K562 (cell line): ENCODE results near the gene SLC49A3. TPM values are rescaled to one million over a fixed set of nuclear protein-coding genes. Genes with fewer than 3 reads are reported as not detected.
A peak's percentile ranks its signal among the peaks of the same experiment; 100 is the strongest.

Experiments
- BACH1 ChIP-seq: fragments of 200-800 bp; sonication (Bioruptor generic); IDR thresholded peaks from 2 replicates; pipeline ENCODE4 v1.6.1; 2016; ENCODE audit warnings: missing genetic modification characterization, missing compliant biosample characterization
- CEBPG ChIP-seq, 3 experiments: fragments of 200-800 bp in 1 of 3; sonication (Bioruptor generic) in 1 of 3; sonication (generic) in 1 of 3; formaldehyde crosslinking in 1 of 3; IDR thresholded peaks in 2 of 3; conservative IDR thresholded peaks in 1 of 3; 2 replicates each; pipeline versions ENCODE4 v1.6.1 to v1.8.0; 2016 to 2022; ENCODE audit warnings: missing compliant biosample characterization in 2 of 3, missing genetic modification characterization in 2 of 3, mild to moderate bottlenecking in 1 of 3, missing genetic modification reagents in 1 of 3
- FOXJ3 ChIP-seq: sonication (generic); formaldehyde crosslinking; IDR thresholded peaks from 2 replicates; pipeline ENCODE4 v1.4.0; 2020; ENCODE audit warnings: mild to moderate bottlenecking, missing genetic modification reagents
- JUND ChIP-seq, 2 experiments: IDR thresholded peaks; 2 replicates in 1 of 2; 3 replicates in 1 of 2; pipeline ENCODE4 v1.6.1; 2011; ENCODE audit warnings: borderline replicate concordance in 2 of 2, low read depth in 2 of 2, low read length in 2 of 2, improper control_type of control experiment in 1 of 2, missing biosample characterization in 1 of 2, missing genetic modification characterization in 1 of 2, missing genetic modification reagents in 1 of 2
- MBD1 ChIP-seq: fragments of 250-450 bp; sonication (Bioruptor Pico); IDR thresholded peaks from 2 replicates; pipeline ENCODE4 v1.8.0; 2022; ENCODE audit warnings: inconsistent platforms
- MYC ChIP-seq, 2 experiments: fragments of 250-450 bp in 1 of 2; sonication (Bioruptor Pico) in 1 of 2; IDR thresholded peaks; 2 replicates each; pipeline versions ENCODE4 v1.5.1 to v1.6.1; 2012 to 2021; ENCODE audit warnings: low read depth in 2 of 2, borderline replicate concordance in 1 of 2, improper control_type of control experiment in 1 of 2, low read length in 1 of 2, mild to moderate bottlenecking in 1 of 2, moderate library complexity in 1 of 2
- SAP30 ChIP-seq: fragments of 200-600 bp; sonication (generic); IDR thresholded peaks from 2 replicates; pipeline ENCODE4 v1.6.1; 2012; ENCODE audit warnings: borderline replicate concordance, low read depth, mild to moderate bottlenecking, moderate library complexity, low read length, control low read depth, inconsistent platforms; ENCODE audit not compliant: insufficient read depth, poor library complexity, severe bottlenecking
- TAF15 ChIP-seq: fragments of 200-400 bp; formaldehyde crosslinking; IDR thresholded peaks from 2 replicates; pipeline ENCODE4 v1.6.1; 2017; ENCODE audit warnings: mild to moderate bottlenecking, low read depth, low read length, moderate library complexity
- TBP ChIP-seq: optimal IDR thresholded peaks from 2 replicates; pipeline ENCODE3; 2011; ENCODE audit warnings: low read depth, low read length, improper control_type of control experiment
- ZBTB33 ChIP-seq: sonication (generic); formaldehyde crosslinking; IDR thresholded peaks from 2 replicates; pipeline ENCODE4 v1.8.1; 2023; ENCODE audit warnings: mild to moderate bottlenecking, missing genetic modification reagents
- ZC3H11A ChIP-seq: IDR thresholded peaks from 2 replicates; pipeline ENCODE4 v1.6.1; 2012; ENCODE audit warnings: low read depth, low read length, improper control_type of control experiment
- ZFP91 ChIP-seq: sonication (generic); formaldehyde crosslinking; IDR thresholded peaks from 2 replicates; pipeline ENCODE4 v1.8.0; 2022; ENCODE audit warnings: mild to moderate bottlenecking, missing genetic modification reagents
- ZNF707 ChIP-seq: fragments of 250-450 bp; sonication (Bioruptor Pico); conservative IDR thresholded peaks from 2 replicates; pipeline ENCODE4 v1.8.0; 2022; ENCODE audit warnings: inconsistent platforms, mild to moderate bottlenecking, moderate library complexity
- ZSCAN29 ChIP-seq: fragments of 450-650 bp; IDR thresholded peaks from 2 replicates; pipeline ENCODE4 v1.6.1; 2017
- polyA plus RNA-seq, 8 experiments: library from polyadenylated mRNA; depleted of rRNA in 4 of 8; stranded (reverse) in 5 of 8; unstranded in 3 of 8; fragments of >200 nt; fragmentation: Nextera tagmentation in 2 of 8; fragmentation: Illumina TruSeq in 1 of 8; extraction: Ambion mirVana in 2 of 8; extraction: Trizol in 1 of 8; gene quantifications; 2 replicates each; pipeline versions ENCODE4 v1.2.1 to v1.2.3, GENCODE V29; 2011 to 2014; ENCODE audit warnings: inconsistent platforms in 1 of 8, missing spikeins in 1 of 8
- total RNA-seq, 7 experiments: library from RNA; depleted of rRNA in 6 of 7; stranded (reverse); fragments of >200 nt in 6 of 7; fragmentation: Illumina TruSeq in 2 of 7; extraction: Trizol in 2 of 7; gene quantifications; 2 replicates each; pipeline versions ENCODE4 v1.2.1 to v1.2.3, GENCODE V29; 2011 to 2021; ENCODE audit warnings: low replicate concordance in 1 of 7
- TF ChIP-seq, protein P1 (sequence below): fragments of 250-450 bp; sonication (Bioruptor Pico); IDR thresholded peaks from 2 replicates; pipeline ENCODE4 v1.5.1; 2021; ENCODE audit warnings: mild to moderate bottlenecking

Gene SLC49A3
- total and polyA plus RNA-seq, 9 of the 15 experiments (the other 6 are each of a cell fraction or from before 2014, with no cell fraction given) = 0.24 to 0.41 TPM; not detected in 7

- TF ChIP-seq, protein P1, sequence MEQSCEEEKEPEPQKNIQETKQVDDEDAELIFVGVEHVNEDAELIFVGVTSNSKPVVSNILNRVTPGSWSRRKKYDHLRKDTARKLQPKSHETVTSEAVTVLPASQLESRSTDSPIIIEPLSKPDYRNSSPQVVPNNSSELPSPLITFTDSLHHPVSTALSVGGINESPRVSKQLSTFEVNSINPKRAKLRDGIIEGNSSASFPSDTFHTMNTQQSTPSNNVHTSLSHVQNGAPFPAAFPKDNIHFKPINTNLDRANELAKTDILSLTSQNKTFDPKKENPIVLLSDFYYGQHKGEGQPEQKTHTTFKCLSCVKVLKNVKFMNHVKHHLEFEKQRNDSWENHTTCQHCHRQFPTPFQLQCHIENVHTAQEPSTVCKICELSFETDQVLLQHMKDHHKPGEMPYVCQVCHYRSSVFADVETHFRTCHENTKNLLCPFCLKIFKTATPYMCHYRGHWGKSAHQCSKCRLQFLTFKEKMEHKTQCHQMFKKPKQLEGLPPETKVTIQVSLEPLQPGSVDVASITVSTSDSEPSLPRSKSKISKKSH (CRISPR knock-in tag) = no peak
- TF ChIP-seq ZBTB33 (CRISPR knock-in tag) = 0 out of 2 replicates have a peak, but pooled peaks have one; percentile 20
- TF ChIP-seq ZC3H11A = no peak
- TF ChIP-seq ZSCAN29 = no peak
- TF ChIP-seq ZNF707 (CRISPR knock-in tag) = no peak
- TF ChIP-seq TAF15 = no peak
- TF ChIP-seq ZFP91 (CRISPR knock-in tag) = no peak
- TF ChIP-seq BACH1 (tag) = no peak
- no peak for TF ChIP-seq MYC (IDR thresholded peaks at IDR 0.05; ENCODE audit: low read depth, low read length)
- 0 out of 2 replicates have a peak, but pooled peaks have one; percentile 2 for TF ChIP-seq MYC (CRISPR knock-in tag; IDR thresholded peaks at IDR 0.05; ENCODE audit: borderline replicate concordance, low read depth)
- TF ChIP-seq TBP = no peak
- peak; percentile 5 for TF ChIP-seq SAP30
- TF ChIP-seq CEBPG (CRISPR knock-in tag; IDR thresholded peaks at IDR 0.05) = peak; percentile 62
- TF ChIP-seq CEBPG (tag; conservative IDR thresholded peaks at IDR 0.05 in 1 of 2, IDR thresholded peaks at IDR 0.05 in 1 of 2) = no peak
- no peak for TF ChIP-seq JUND (IDR thresholded peaks at IDR 0.05; ENCODE audit: borderline replicate concordance, low read depth, low read length)
- no peak for TF ChIP-seq JUND (tag; IDR thresholded peaks at IDR 0.05; ENCODE audit: borderline replicate concordance, low read depth, low read length)
- no peak for TF ChIP-seq FOXJ3 (CRISPR knock-in tag)
- no peak for TF ChIP-seq MBD1 (CRISPR knock-in tag)
Measured at GRCh38 chr4:675036-675882, 13.7 kb downstream of the SLC49A3 start (continued).
